GM18520 (cell line): ENCODE measurements around the gene E4F1.

ENCODE experiments used
- ATAC-seq: cut with Tn5 transposase; IDR thresholded peaks from one replicate; pipeline ENCODE4 v1.9.1; 2021; ENCODE audit not compliant: unreplicated experiment

The E4F1 gene

GRCh38 chr16:2205967-2206313 is 17.5 kb upstream of the E4F1 start:
- ATAC-seq: no peak

DNA sequence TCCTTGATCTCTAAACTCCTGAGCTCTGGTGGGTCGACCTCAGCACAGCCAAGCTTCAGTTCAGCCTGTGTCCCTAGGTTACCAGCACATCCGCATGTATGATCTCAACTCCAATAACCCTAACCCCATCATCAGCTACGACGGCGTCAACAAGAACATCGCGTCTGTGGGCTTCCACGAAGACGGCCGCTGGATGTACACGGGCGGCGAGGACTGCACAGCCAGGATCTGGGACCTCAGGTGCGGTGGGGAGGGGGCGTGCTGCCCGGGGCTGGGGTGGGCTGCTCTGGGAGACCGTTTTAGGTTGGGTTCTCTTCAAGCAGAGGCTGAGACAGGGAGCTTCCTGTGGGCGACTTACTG is 17.0 kb upstream of the E4F1 start:
- no peak for ATAC-seq

DNA sequence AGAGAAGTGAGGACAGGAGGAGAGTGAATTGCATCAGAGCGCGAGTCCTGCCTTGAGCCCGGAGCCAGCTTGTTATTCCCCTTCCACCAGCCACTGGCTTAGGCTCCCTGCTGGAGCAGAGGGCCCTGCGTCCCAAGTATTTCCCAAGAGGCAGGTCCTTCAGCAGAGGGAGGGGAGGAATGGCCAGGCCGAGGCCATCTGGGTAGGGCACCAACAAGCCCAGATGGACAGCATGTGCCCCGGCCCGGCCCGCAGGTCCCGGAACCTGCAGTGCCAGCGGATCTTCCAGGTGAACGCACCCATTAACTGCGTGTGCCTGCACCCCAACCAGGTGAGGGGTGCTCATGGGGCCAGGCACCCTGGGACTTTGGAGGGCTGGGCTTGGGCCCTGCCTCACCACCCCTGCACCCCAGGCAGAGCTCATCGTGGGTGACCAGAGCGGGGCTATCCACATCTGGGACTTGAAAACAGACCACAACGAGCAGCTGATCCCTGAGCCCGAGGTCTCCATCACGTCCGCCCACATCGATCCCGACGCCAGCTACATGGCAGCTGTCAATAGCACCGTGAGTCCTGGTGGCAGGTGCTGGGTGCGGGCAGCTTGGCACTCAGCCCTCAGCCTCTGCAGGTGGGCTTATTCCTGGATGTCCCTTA is 16.5 kb upstream of the E4F1 start:
- ATAC-seq: no peak

DNA sequence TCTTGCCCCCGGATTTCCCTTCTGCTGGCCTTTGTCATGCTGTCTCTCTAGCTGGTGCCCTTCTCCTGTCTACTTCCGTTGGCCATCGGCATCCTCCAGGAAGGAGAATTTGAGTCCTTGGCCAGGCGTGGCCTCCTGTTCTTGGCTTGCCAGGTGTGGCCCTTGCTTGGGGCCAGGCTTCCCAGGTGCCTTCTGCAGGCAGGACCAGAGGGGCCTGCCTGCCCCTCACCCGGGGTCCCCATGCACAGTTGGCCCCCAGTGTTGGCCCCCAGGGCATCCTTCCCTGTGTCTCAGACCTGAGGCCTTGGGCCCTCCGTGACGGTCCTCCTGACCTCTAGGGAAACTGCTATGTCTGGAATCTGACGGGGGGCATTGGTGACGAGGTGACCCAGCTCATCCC is 15.5 kb upstream of the E4F1 start:
- no peak for ATAC-seq

GRCh38 chr16:2208308-2208707 is 15.1 kb upstream of the E4F1 start:
- ATAC-seq: no peak

- no peak for ATAC-seq
Observed at GRCh38 chr16:2208772-2209171, 14.6 kb upstream of the E4F1 start.

- ATAC-seq: no peak
Observed at GRCh38 chr16:2209258-2210008, 14.0 kb upstream of the E4F1 start.

DNA sequence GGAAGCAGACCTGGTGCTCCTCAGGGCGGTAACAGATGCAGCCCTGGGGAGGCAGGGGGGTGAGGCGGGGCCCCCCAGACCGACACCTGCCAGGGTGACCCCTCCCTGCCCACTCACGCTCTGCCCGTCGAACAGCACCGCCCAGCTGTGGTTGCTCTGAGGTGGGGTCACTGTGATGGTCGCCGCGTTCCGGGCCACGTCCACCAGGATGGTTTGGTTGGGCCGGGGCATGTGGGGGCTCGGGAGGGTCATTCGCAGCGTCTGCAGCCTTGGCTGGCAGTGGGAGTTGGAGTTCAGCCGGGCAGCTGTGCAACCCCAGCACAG is 13.4 kb upstream of the E4F1 start:
- ATAC-seq: no peak

- ATAC-seq: no peak
Observed at GRCh38 chr16:2210386-2211365, 12.7 kb upstream of the E4F1 start, which contains the start of gene BRICD5. Gene BRICD5, minus strand, starts transcription at chr16:2210863. Its CDS starts 30 bp downstream, at chr16:2210833.

DNA sequence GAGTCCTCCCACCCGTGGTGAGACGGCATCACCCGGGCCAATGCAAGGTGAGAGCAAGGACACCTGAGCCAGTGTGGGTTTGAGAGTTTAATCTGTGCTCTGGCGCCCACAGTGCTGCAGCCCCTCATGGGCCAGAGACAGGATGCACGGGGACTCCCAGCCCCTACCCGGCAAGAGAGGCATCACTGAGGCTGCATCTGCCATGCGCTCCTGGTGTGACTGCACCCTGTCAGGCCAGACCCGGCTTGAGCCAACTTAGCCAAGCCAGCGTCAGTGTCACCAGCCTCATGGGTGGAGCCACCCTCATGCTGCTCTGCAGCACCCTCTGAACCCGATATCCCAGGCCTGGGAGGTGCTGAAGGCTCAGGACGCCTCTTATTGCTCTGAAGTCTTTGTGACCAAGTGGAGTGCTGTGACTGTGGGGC is 11.5 kb upstream of the E4F1 start:
- no peak for ATAC-seq

DNA sequence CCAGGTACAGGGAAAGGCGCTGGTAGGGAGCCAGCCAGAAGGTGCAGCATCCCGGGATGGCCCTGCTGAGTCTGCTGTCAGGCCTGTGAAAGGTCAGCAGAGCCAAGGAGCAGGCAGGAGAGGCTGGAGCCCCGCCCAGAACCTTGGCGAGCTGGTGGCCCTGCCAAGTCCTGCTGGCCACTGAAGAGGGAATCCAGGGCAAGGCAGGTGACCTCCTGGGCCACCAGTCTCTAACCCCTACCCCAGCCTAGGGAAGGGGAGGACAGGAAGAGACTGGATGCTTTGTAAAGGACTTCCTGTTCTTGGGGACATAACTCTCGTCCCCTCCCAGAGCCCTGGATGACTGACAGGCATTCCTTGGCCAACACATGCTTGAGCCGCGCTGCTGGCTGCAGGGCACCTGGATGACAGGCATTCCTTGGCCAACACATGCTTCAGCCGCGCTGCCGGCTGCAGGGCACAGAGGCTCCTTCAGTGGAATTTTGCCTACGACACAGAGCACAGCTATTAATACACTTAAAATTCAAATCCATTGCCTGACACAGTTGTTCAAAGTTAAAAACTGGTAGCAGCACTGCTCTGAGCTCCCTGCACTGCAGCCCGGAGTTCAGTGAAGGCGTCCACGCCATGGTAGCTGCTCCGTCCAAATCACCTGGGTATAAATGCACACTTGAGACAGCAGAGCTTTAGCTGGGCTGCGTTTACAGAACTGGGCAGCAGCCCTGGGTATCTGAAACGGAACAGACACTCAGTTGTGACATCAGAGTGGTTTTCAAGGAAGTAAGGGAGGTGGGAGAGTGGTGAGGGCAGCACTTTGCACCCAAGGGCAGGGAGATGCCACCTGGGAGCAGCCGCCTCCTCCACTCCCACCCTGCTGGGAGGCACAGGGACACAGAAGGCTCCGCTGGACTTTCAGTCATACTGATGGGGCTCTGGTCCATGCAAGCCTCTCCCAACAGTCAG is 10.7 kb upstream of the E4F1 start:
- ATAC-seq: no peak

DNA sequence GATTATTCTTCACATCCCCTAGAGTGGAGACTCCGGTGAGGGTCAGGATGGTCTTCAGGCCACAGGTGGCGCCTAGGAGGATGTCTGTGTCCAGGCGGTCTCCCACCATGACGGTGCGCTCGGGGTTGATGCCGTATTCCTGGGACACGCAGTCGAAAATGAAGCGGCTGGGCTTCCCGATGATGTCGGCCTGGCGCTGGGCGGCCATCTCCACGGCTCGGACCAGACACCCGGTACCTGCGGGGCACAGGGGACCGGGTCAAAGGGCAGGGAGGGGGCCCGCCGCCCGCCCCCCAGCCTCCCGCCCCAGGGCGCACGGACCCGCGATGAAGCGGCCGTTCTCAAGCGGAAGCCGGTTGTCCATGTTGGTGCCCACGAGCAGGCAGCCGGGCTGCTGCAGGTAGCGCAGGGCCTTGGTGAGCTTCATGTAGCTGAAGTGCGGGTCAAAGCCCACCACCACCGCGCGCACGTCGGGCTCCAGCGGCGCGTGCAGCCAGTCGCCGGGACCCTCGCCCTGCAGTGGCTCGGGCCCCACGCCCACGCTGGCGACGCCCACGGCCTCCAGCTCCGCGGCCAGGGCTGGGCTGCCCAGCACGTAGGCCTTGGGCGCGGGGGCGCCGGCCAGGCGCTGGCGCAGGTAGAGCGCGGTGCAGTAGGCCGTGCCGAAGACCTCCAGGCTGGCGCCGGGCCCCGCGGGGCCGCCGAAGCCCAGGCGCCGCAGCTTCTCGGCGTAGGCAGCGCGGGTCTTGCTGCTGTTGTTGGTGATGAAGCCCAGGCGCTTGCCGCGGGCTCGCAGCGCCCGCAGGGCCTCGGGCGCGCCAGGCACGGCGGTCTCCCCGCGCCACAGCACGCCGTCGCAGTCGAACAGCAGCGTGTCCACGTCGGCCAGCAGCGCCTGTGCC is 9.3 kb upstream of the E4F1 start:
- ATAC-seq: no peak

DNA sequence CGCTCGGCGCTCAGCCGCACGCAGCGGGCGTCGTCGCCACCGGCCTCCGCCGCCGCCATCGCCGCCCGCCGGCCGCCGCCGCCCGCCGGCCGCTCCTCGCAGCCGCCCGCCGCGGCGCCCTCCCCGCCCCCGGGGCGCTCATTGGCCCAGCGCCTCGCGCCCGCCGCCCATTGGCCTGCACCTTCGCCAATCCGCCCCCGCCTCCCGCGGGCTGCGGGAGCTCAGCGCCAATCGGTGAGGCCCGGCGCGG is 8.7 kb upstream of the E4F1 start, which contains the start of gene PGP:
PGP (minus strand) TSS at position 122 of the 250 bp plus-strand sequence; CDS start at position 59, 63 bp downstream.
- no peak for ATAC-seq

GRCh38 chr16:2216330-2216729 is 7.1 kb upstream of the E4F1 start:
- no peak for ATAC-seq

DNA sequence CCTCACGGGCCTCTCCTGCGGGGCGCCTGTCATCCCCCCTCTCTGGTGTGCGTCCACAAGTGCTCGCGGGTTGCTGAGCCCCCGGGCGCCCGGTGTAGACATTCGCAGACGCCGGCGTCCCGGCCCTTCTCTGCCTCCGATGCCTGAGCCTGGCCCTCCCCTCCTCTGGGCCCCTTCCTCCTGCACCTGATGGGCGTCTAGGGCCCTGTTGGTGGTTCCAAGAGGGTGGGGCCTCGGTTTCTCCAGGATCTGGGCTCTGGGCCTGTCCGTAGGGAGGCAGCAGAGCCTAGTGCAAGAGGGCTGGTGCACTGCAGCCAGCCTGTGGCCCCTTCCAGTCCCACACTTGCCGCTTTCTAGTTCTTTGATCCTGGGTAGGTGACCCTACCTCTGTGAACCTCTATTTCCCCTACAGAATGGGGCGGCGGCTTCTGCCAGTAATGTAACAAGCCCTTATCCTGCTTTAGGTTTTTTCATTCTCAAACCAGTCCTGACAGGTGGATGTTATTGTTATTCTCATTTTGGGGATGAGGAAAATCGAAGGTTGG is 623 bp downstream of the E4F1 start:
- ATAC-seq: no peak

DNA sequence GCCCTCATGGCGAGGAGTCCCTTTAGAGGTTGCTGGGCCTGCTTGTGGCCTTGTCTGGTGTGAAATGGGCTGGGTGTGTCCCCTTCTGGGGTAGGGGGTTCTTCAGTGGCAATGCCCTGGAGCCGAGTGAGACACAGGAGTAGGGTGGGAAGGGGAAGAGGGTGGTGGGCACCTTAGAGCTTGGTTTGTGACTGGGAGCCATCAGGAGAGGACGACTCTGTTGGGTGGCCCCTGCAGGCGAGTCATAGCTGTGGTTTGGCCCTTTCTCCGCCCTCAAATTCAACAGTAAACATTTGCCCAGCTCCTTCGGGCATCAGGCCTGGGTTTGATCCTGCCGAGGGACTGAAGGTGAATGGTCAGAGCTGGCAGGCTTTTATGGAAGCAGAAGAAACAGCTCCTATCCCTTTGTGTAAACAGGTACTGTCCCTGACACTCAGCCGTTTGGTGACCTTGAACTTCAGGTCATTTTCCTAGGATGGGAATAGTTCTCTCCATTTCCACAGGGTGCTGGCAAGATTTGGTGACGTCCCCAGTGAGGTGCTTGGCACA is 2.9 kb downstream of the E4F1 start:
- ATAC-seq: no peak

DNA sequence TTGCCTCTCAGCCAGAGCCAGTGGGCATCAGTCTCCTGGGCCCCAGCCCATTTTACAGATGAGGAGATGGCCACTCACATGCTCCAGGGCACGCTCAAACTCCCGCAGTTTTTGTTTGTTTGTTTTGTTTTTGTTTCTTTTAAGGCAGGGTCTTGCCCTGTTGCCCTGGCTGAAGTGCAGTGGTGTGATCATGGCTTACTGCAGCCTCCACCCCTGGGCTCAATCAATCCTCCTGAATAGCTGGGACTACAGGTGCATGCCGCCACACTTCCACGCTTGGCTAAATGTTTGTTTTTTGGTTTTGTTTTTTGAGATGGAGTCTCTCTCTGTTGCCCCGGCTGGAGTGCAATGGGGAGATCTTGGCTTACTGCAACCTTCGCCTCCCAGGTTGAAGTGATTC is 3.5 kb downstream of the E4F1 start:
- ATAC-seq: no peak

GRCh38 chr16:2228161-2228824 is 4.9 kb downstream of the E4F1 start:
- no peak for ATAC-seq

DNA sequence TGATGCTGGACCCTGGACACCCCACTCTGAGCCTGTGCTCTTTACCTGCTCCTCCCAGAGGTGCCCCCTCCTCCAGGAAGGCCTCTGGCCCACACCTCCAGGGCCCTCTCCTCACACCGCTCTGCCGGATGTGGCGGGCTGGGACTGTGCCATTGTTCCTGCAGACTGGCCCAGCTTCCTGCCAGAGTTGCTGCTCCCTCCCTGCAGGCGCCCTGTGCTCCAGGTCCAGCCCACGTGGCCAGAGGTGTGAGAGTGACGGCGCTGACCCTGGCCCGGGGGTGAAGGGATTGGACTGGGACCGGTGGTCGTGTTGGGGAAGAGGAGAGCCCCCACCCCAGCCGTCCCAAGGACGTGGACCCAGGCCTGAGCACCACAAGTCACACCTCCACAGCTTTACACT is 5.7 kb downstream of the E4F1 start:
- no peak for ATAC-seq
